GM21737 (cell line): ENCODE measurements around the gene PDE7B.

ENCODE experiments used
- ATAC-seq: cut with Tn5 transposase; IDR thresholded peaks from one replicate; pipeline ENCODE4 v1.9.1; 2021; ENCODE audit warnings: mild to moderate bottlenecking, moderate library complexity; ENCODE audit not compliant: unreplicated experiment

The PDE7B gene

DNA sequence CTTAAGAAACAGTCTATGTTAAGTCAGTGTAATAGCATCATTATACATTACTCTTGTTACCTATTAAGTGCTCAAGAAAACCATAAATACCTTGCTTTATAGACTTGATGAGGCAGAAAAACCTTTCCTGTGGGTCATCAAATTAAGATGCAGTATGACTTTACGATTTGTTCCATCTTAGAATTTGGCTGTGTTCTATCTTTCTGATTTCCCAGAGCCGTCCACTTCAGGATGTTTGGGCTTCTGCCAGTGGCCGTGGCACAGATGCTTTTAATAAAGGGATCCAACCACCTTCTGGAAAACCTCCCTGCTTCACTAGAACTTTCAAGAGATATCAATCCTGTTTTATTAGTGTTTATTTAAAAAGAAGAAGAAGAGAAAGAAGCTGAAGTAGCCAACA is 71.2 kb downstream of the PDE7B start:
- ATAC-seq = no peak

DNA sequence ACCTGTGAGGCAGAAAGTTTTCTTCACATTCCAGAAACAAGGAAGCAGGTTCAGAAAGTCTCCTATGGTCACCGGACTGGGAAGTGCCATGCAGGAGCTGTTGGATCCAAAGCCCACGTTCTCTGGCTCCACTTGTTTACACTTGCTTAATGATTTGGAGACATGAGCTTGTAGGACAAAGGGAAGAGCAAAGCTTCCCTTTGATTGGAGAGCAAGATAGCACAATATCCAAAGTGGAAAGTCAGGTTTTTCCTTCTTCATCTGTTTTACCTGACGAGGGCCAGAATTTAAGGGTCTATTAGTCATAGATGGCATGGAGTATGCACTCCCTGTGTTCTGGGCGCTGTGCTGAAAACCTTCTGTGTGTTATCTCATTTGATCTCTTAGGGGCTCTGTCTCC is 81.2 kb downstream of the PDE7B start:
- ATAC-seq = no peak

DNA sequence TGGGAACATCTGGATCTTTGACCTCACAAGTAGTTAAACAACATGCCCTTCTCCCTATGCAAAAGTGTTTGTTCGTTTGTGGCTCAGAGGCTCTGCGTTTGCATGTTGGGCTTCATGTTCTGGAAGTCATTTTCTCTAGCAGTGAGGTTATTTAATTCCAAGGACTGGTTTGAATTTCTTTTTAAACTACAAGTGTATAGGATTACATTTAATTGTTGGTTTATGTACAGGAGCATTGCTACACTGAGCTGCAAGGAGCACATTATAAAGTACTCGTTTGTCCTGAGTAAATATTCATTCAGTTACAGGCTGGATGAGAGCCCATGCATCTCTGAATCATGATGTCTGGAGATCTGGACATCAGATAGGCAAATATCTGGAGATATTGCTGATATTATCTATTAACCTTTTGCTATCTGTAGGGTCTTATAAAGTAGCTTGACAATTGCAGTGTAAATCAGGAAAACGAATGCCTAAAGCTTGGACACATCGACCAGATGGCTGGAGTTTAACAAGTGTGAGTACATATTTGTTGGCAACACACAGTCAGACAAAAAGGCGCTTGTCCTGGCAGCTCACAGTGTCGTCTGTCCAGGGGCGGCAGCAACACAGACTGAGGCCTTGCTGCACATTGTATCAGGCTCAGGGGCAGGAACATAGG is 84.6 kb downstream of the PDE7B start:
- no peak for ATAC-seq

DNA sequence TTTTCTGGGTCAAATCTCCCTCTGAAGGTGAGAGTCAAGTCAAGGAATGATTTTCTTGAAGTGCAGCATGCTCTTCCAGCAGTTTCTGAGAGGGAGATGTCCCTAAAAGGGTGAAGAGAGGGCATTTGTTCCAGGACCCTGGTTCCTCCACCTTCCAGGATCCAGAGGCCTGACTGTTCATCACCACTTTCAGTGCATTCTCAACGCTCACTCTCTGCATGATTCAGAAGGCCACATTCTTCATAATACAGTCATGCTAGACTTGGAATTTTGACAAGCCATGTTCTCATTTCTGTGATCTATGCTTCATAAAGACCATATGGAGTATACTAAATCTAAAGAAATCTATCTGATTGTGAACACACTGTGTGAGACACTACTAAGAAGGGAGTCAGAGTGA is 85.1 kb downstream of the PDE7B start:
- no peak for ATAC-seq

DNA sequence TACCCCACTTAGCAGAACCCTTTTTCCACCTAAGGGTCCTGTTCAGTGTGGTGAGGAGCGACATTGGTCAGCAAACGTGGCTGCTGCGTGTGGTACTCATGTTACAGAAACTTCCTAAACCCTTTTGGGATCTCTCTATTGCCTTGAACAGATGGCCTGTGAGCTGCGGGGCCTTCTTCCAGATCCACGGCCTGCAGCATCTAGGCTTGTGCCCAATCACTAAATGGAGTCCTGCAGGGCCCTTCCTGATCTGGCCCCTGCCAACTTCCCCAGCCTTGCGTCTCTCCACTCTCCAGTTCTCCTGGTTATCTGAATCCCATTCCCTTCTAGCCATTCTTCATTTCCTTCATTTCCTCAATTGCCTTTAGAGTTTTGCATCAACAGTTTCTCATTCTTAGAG is 85.6 kb downstream of the PDE7B start:
- ATAC-seq = no peak

DNA sequence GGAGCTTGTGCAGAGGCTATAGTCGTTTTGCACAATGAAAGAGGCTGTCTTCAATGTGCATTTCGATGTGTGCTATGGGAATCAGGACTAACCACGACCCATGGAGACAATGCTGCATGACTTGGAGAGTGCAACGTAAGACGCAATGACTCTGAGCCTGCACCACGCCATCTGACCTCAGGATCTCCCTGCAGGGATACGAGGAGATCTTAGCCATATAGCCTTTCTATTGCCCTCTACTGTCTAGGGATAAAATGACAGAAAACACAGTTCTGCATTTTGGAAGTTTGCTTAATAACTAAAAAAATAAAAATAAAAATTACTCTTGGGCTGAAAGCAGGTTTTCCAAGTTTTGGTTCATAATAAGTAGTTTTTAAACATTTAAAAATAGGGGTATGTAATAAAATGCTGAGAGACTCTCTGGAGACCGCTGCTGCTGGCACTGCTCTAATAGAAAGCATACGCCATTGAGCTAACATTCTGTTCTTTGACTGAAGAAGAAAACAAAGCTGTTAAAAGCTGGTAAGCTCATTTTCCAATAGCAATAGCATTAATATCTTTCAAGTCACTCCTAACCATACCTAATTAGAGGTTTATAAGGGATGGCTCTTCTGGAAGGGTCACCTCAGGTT is 87.2 kb downstream of the PDE7B start:
- no peak for ATAC-seq

DNA sequence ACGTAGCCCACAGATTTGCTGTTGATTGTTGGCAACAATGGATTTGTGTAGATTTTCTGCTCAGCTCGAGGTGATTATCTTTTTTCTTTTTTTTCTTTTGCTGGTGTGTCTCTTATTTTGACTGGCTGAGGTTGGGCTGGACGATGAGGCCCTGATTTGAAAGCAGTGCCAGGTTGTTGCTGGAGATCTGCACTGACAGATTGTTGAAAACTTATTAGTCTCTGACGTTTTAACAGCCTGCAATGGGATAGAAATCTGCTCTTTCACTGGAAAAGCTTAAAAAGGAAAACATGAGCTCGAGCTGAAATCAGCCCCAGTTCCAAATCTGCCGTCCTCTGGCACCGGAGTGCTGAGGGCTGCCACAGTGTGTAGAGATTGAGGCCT is 87.7 kb downstream of the PDE7B start:
- ATAC-seq = no peak

DNA sequence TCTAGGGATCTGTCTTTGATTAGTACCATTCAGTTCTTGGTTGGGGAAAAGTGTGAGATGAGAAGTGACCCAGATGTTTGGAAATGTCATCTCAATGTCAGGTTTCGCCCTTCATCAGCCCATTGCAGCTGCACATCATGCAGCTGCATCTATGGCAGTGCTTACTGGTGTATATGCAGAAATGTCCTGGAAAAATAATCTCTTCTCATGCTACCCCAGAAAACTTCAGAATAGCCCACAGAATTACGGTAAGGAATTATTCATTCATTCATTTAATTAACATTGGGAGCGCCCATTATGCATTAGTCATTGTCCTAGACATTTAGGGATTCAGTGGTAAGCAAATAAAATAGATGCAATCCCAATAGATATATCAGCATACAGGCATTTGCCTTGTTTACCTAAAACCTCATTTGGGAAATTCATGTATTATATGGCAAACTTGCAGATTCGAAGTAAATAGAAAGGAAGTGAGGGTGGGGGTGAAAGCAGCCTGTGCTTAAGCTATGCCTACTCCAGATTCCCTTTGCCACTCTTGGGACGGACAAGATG is 89.2 kb downstream of the PDE7B start:
- ATAC-seq = no peak

DNA sequence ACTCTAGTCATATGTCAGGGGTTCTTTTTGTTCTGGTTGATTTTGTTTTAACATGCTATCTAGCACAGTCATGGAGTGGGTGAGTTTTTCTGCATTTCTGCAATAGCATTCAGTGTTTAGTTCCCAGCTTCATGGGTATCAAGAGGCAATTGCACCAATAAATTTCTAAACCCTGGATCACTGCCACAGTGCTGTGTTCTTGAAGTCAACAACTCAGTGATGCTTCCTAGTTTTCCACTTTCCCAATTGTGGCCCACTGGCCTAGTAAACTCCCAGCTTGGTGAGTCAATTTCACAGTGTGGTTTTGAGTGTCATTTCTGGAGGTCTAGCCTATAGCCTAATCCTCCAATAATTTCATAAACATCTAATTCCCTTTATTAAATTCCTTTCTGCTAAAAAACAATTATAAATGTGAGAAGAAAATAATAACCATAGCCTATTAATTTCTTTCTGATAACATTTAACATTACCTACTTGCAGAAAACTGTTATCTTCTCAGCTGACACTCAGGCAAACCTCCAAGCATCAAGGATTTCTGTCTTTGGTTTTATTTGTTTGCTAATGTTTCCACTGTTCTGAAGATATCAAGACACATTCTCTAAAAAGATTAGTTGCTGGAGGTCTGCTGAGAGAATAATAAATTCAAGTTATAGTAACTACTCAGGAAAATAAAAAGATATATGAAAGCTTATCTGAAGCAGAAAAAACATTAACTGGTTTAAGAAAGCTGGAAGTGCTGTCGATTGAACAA is 89.9 kb downstream of the PDE7B start:
- no peak for ATAC-seq

DNA sequence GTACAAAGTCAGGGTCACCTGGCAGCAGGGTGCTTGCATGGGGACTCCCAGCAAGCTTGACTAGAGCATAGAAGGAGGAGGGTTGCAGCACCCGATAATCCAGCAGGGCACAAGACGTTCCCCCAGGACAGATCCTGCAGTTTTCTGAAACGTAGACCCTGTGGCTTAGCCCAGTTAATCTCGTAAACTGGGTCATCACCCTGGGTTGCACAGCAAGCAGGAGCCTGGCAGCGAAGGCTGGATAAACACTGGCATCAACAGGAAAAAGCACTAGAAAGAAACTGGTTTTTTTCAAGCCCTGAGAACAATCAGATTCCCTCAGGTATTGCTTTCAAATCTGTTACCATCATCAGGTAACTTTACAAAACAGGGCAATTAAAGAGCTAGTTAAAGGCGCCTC is 92.6 kb downstream of the PDE7B start:
- ATAC-seq = no peak

DNA sequence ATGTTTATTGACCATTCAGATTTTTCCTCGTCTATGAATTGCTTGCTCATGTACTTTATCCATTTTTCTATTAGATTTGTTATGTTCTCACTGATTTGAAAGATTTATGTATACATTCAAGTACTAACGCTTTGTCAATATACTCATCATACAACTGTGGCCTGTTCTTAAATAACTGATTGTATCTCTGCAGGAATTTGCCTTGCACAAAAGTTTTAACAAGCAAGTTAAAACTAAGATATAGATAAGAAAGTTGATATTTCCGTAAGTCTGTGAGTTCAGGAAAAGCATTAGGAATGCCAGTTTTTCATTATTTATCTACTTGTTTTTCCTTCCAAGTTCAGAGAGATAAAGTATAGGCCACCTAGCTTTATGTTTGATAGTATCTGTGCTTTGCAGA is 95.2 kb downstream of the PDE7B start:
- no peak for ATAC-seq

DNA sequence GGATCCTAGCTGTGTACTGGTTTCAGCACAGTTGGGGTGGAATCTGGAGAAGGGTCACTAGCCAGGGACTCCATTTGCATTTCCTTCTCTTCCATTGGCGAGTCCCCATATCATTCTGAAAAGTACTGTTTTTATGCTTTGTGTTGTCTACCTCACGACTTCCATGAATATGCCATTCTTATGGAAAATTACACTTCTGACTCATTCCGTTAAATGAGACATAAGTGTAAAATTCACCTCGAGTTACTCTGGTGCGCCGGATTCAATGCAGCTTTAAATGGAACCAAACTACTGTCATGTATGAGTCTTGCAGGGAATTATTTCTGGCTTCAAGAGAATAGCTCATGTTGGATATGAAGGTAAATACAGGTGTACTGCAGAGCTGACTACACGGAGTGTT is 99.2 kb downstream of the PDE7B start:
- no peak for ATAC-seq

DNA sequence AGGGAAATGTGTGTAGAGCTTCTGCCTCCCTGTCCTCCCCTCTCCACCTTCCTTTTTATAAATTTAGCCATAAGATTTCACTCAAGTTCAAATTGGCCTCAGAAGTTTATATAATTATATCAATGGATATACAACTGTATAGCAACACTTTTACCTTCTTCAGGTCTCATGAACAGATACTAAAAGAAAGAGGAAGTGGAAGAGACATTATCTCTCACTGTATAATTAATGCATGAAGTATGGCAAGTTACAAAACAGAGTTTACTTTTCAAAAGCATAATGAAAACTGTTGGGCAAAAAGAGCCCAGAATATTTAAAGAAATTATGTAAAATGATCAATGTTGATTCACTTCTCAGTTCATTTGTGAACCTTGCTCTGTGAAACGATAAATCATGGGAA is 99.7 kb downstream of the PDE7B start:
- no peak for ATAC-seq

DNA sequence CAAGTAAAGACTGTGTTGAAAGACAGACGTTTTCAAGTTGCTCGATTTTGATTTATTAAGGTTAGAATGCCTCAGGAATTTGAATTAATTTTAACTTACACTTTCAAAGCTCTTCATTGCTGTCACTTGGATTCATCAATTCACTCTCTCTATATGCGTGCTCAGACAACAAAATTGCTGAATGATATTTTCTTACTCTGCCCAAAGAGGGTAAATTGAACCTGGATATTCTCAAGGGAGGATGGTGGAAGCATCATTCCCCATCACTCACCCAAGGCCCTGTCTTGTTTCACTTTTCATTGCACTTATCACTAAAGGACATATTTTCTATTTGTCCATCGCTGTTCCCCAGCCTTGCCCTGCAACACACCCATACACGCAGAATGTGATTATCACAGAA is 102.3 kb downstream of the PDE7B start:
- ATAC-seq = no peak

DNA sequence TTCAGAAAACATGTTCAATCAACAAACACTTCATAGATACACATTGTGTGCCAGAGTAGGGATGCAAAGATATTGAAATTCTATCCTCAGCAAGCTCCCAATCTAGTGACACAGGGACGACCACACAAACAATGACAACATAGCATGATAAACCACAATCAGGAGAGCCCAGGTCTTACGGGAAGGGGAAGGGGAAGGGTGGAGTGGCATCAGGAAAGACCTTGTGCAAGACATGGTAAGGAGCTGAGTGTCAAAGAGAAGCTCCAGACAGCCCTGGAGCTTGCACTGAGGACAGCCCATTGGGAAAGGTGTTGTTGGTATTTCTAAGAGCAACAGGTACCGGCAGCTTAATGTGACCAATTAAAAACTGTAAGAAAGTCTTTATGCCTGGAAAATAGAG is 103.6 kb downstream of the PDE7B start:
- no peak for ATAC-seq

DNA sequence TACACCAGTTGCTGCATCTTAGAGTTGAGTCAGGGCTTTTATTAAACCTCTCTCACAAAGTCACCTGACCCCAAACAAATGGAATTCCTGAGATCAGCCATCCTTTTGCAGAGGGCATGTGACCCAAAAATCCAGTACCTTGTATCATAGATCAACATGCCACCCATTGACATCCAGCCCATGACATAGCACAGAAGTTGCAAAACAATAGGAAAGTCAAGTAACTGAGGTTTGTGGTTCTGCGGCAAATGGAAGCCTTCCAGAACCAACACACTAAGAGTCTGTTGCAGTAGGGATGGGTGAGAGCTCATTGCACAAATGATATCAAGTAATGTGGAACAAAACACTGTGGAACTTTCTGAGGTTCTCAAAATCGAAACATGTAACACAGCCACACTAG is 111.2 kb downstream of the PDE7B start:
- ATAC-seq = no peak

DNA sequence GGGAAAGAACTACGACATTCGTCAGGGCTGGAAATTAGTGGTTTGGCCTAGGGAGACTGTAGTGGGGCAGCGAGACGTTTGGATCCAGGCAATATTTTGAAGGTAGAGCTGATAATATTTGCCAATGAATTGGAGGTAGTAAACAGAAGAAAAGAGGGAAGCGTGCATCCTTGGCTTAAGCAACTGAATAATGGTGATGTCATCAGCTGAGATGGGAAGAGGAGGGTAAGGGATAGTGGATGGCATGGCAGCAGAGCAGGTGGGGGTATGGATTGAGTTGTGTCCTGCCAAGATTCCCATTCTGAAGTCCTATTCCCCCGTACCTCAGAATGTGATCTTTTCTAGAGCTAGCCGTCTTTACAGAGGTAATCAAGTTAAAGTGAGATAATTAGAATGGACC is 119.2 kb downstream of the PDE7B start:
- ATAC-seq = no peak

DNA sequence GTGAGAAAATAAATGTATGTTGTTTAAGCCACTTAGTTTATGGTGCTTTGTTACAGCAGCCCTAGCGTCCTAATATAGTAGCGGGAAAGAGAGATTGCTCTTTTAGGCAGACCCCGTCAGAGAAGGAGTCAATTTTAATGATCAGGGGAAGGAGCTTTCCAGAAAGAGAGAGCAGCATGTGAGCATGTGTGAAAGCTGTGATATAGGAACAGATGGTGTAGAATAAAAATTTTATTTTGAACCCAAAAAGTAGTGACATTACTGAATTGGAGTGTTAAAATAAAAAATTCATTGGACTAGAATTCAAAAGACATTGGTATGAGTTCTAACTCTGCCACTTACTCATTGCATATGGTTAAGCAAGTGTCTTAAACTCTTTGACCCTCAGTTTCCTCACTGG is 119.8 kb downstream of the PDE7B start:
- ATAC-seq = no peak

DNA sequence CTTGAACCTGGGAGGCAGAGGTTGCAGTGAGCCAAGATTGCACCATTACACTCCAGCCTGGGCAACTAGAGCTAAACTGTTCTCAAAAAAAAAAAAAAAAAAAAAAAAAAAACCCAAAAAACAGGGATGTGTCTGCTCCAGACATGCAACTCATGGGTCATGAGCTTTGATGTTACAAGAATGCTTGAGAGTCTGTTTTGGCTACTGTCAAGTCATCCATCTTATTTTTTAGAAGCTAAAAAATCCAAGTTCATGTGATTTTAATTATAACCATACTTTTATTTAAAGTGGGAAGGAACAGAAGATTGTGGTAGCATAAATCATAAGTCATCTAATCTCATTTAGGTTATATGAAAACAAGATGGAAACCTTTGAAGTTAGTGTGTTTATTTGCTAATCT is 120.6 kb downstream of the PDE7B start:
- no peak for ATAC-seq

DNA sequence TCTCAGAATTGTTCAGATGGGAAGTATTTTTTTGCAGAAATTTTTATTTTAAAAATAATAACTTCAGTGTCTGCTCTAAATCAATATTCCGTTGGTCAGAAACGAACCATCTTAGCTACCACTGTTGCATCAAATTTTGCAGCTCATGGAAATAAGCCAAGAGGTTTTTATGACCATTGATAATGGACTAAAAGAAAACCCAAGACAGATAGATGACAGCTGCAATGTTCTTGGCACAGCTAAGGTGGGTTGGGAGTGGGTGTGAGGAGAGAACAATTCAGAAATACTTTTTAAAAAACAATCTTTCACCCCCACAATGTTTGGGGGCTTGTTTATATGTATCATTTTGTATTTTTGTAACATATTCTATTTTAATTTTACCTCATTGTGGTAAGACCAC is 121.1 kb downstream of the PDE7B start:
- no peak for ATAC-seq

DNA sequence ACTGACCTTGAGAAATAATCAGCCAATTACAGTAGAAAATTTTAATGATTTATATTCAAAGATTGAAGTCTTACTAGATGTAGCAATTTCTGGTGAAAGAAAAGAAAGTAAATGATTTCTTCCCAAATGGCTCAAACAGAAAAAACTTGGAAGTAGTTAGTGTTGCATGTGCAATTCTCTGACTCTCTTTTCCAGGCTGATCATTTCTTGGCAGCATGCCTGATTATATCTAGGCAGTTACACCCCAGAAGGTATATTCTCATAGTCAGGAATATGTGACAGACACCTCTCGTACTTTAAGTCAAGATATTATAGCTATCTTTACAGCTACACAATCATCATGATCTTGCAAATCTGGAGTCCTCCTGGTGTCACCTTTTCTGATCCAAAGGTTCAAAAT is 122.9 kb downstream of the PDE7B start:
- ATAC-seq = no peak

DNA sequence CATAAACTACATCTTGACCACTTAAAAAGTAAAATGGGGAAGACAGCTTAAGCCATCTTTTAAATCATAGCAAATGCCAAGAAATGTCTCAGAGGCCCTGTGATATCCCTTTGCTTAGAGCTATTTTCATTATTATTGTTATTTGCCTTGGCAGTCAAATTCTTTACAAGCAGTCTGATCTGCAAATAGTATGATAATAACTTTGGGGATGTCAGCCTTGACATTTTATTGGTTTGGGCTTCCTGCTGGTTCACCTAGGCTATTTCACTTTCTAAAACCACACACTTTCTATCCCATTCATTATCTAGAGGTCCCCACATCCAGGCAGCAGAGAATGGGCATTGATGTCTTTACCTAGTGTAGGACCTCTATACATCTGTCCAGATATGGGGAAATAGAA is 125.1 kb downstream of the PDE7B start:
- no peak for ATAC-seq
